Lower lobe of right lung (tissue), 2 donors: ENCODE results near the gene B3GNT8. TPM values are rescaled to one million over a fixed set of nuclear protein-coding genes. Genes with fewer than 3 reads are reported as not detected.
A peak's percentile ranks its signal among the peaks of the same experiment; 100 is the strongest.
"Not testable (repeated sequence)": the region's sequence is repeated elsewhere in the genome, so short reads cannot be mapped to it uniquely, and the experiment has no call there.

Experiments
- ATAC-seq, 2 donors: fragments of 200-7000 bp; cut with Tn5 transposase; one replicate each; pipeline ENCODE4 v1.9.1; 2020 to 2022; ENCODE audit warnings: mild to moderate bottlenecking in 2 of 2, moderate library complexity in 2 of 2
- DNase-seq: peaks from one replicate; pipeline ENCODE4 v3.0.0-alpha.2; 2020
- H3K27ac ChIP-seq: fragments of 200-600 bp; one replicate; pipeline ENCODE4 v1.8.0; 2022
- H3K27me3 ChIP-seq: fragments of 200-600 bp; one replicate; pipeline ENCODE4 v1.8.0; 2022; ENCODE audit warnings: low read depth
- H3K36me3 ChIP-seq: fragments of 200-600 bp; one replicate; pipeline ENCODE4 v1.8.0; 2022; ENCODE audit warnings: mild to moderate bottlenecking
- H3K4me1 ChIP-seq: fragments of 200-600 bp; one replicate; pipeline ENCODE4 v1.8.0; 2022
- H3K4me3 ChIP-seq: fragments of 200-600 bp; one replicate; pipeline ENCODE4 v1.8.0; 2022; ENCODE audit warnings: mild to moderate bottlenecking
- H3K9me3 ChIP-seq: fragments of 200-600 bp; one replicate; pipeline ENCODE4 v1.8.0; 2022
- intact Hi-C: fragments of 100-400 bp; cut with DNase I; formaldehyde crosslinking; loops from one replicate; pipeline ENCODE4 v1.11.0; 2022
- total RNA-seq: library from RNA; stranded (reverse); fragmentation: NEBNext Ultra II Directional; extraction: Animal tissue kit (Norgen Biotek cat#: 25700); gene quantifications from one replicate; pipeline ENCODE4 v1.2.1, GENCODE V29; 2021
- TF ChIP-seq, protein P1 (sequence below): fragments of 200-600 bp; IDR thresholded peaks from one replicate; pipeline ENCODE4 v1.8.0; 2022; ENCODE audit warnings: antibody characterized with exemption, mild to moderate bottlenecking
- donor health status: DM: no; HTN: yes; CAD: no; lungs with severe emphysema.

The B3GNT8 gene
- total RNA-seq, 1 donor from 2014 or later = 22.5 TPM

DNA sequence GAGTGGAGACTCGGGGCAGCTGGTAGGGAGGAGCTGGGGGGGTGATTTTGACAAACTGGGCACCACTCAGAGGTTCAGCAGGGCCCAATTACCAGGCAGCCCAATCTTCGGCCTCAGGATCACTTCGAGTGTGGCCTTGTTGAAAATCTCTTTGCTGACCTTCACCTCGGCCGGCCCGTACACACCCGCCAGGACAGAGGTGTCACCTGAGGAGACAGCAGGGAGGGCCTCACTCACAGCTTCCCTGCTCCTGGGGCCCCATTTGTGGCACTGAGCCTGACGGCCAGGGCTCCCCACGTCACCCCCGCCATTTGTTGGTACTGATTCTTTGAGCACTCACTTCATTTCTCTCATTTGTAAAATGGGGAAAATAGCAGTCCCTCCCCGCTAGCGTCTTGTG lies 34.4 kb downstream of the B3GNT8 start:
- DNase-seq = no peak
- peaks cover 15% of the 10 kb centered on the region for H3K4me1 ChIP-seq
- no peak for ATAC-seq
- intact Hi-C loops = no loop called here
- no peak overlapping the region for H3K27ac ChIP-seq
- no peaks in the 10 kb centered on the region for H3K27me3 ChIP-seq
- peaks cover 40% of the 10 kb centered on the region for H3K36me3 ChIP-seq
- no peaks in the 10 kb centered on the region for H3K9me3 ChIP-seq
- no peak overlapping the region for H3K4me3 ChIP-seq
- TF ChIP-seq, protein P1, sequence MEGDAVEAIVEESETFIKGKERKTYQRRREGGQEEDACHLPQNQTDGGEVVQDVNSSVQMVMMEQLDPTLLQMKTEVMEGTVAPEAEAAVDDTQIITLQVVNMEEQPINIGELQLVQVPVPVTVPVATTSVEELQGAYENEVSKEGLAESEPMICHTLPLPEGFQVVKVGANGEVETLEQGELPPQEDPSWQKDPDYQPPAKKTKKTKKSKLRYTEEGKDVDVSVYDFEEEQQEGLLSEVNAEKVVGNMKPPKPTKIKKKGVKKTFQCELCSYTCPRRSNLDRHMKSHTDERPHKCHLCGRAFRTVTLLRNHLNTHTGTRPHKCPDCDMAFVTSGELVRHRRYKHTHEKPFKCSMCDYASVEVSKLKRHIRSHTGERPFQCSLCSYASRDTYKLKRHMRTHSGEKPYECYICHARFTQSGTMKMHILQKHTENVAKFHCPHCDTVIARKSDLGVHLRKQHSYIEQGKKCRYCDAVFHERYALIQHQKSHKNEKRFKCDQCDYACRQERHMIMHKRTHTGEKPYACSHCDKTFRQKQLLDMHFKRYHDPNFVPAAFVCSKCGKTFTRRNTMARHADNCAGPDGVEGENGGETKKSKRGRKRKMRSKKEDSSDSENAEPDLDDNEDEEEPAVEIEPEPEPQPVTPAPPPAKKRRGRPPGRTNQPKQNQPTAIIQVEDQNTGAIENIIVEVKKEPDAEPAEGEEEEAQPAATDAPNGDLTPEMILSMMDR = no peak

DNA sequence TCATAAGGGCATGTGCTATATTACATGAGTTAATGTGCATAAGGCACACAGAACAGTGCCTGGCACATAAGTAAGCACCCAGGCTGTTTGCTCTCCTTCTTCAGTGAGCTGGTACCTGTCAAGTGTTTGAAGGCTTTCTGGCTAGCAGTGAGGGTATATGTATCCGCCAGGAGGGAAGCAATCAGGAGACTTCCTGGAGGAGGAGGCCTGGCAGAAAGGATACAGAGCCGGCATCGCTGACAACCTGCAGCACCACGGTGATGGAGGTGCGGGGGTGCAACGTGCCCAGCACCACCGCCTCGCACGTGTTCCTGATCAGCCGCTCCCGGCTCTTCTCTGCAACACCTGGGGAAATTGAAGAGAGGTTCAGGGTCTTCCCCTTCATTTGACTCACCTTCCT lies 35.6 kb downstream of the B3GNT8 start:
- ATAC-seq (no peak), DNase-seq (no peak)
- TF ChIP-seq, protein P1 = no peak
- no peaks in the 10 kb centered on the region for H3K27me3 ChIP-seq
- H3K36me3 ChIP-seq = peaks cover 49% of the 10 kb centered on the region
- no peaks in the 10 kb centered on the region for H3K9me3 ChIP-seq
- H3K4me3 ChIP-seq = no peak overlapping the region
- peaks cover 10% of the 10 kb centered on the region for H3K4me1 ChIP-seq
- intact Hi-C loops = no loop called here
- H3K27ac ChIP-seq = no peak overlapping the region

DNA sequence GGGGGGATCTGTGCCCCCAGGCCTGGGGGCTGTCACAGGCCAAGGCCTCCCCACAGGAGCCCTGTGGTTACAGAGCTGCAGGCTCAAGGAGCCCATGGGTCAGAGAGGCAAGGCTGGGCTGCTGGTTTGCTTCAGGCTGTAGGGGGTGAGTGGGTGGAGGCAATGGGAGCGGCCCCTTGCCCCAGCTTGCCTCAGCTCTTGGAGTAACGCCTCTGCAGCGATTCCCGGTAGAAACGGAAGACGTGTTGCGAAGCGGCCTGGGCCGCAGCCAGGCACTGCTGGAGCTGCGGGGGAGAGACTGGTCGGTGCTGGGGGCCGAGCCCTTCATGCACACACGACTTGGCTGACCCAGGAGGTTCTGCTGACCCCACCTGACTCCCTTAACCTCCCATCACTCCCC lies 40.7 kb downstream of the B3GNT8 start:
- Histone ChIP-seq H3K4me1 (no peaks in the 10 kb centered on the region), H3K36me3 (peaks cover 75% of the 10 kb centered on the region), H3K27ac (no peak overlapping the region), H3K4me3 (no peak overlapping the region), H3K27me3 (no peaks in the 10 kb centered on the region), H3K9me3 (no peaks in the 10 kb centered on the region)
- ATAC-seq = peak in 1 of 2 donors; percentile 19
- intact Hi-C loops = no loop called here
- TF ChIP-seq, protein P1 = no peak
- no peak for DNase-seq

DNA sequence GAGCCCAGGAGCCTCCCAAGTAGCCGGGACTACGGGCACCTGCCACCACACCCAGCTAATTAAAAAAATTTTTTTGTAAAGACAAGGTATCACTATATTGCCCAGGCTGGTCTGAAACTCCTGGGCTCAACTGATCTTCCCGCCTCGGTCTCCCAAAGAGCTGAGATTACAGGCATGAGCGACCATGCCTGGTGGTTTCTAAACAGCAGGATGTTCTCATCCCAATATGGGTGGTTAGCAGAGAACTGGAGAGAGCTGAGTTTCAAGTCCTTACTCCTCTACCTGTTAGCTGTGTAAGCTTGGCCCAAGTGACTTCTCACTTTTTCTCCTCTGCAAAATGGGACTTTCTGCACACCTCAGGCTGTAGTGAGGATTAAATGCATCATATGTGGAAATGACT lies 42.8 kb downstream of the B3GNT8 start:
- Histone ChIP-seq H3K9me3 (no peaks in the 10 kb centered on the region), H3K4me1 (no peaks in the 10 kb centered on the region), H3K27ac (no peak overlapping the region), H3K36me3 (peaks cover 54% of the 10 kb centered on the region), H3K27me3 (no peaks in the 10 kb centered on the region), H3K4me3 (no peak overlapping the region)
- ATAC-seq (no peak), DNase-seq (no peak)
- intact Hi-C loops = no loop called here
- TF ChIP-seq, protein P1 = no peak

DNA sequence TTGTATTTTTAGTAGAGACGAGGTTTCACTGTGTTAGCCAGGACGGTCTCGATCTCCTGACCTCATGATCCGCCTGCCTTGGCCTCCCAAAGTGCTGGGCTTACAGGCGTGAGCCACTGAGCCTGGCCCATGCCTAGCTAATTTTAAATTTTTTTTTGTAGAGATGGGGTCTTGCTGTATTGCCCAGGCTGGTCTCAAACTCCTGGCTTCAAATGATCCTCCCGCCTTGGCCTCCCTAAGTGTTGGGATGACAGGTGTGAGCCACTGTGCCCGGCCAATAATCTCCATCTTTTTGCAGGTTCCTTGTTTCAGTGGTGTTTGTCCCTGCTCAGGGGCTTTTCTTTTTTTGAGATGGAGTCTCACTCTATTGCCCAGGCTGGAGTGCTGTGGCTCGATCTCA lies 45.6 kb downstream of the B3GNT8 start:
- H3K27ac ChIP-seq, H3K9me3 ChIP-seq, H3K27me3 ChIP-seq, H3K4me1 ChIP-seq, intact Hi-C loops, H3K4me3 ChIP-seq, ATAC-seq, DNase-seq: not testable (repeated sequence)
- peaks cover 31% of the 10 kb centered on the region for H3K36me3 ChIP-seq

DNA sequence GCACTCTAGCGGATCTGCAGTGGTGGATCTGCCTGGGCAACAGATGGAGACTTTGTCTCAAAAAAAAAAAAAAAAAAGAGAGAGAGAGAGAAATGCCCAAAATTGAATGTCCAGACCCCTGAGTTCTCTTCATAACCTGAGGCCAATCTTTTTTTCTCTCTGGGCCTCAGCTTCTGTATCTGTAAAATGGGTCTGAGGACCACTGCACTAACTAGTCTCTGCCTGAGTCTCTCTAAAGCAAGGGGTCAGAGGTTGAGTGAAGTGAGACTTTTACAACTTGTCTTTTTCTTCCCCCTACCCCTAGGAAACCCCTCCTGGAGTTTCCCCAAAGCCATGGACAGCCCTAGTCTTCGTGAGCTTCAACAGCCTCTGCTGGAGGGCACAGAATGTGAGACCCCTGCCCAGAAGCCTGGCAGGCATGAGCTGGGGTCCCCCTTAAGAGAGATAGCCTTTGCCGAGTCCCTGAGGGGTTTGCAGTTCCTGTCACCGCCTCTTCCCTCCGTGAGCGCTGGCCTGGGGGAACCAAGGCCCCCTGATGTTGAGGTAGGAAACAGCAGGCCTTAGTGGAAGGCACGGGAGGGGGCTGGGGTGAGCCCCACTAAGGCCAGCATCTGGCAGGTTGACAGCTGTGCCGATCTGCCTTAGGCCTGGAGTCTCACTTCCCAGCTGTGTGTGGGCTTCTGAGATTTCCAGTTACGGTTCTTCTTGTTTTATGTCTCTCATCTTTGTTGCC lies 49.0 kb downstream of the B3GNT8 start:
- TF ChIP-seq, protein P1 = peak; percentile 19
- Histone ChIP-seq H3K27me3 (no peaks in the 10 kb centered on the region), H3K4me1 (peaks cover 23% of the 10 kb centered on the region), H3K36me3 (peaks cover 12% of the 10 kb centered on the region), H3K9me3 (no peaks in the 10 kb centered on the region), H3K27ac (no peak overlapping the region), H3K4me3 (no peak overlapping the region)
- DNase-seq (no peak), ATAC-seq (no peak)
- intact Hi-C loops = no loop called here
